ENCODE results near the gene CCT3. TPM values are rescaled to one million over a fixed set of nuclear protein-coding genes. Genes with fewer than 3 reads are reported as not detected.
A peak's percentile ranks its signal among the peaks of the same experiment; 100 is the strongest.

Gene CCT3
- total RNA-seq, 2 experiments from 2014 or later = 253 to 361 TPM

- peaks cover 39% of the 10 kb centered on the region for H3K4me1 Mint-ChIP-seq
These were observed 56.8 kb downstream of the CCT3 start for GRCh38 chr1:156281281-156281680.

DNA sequence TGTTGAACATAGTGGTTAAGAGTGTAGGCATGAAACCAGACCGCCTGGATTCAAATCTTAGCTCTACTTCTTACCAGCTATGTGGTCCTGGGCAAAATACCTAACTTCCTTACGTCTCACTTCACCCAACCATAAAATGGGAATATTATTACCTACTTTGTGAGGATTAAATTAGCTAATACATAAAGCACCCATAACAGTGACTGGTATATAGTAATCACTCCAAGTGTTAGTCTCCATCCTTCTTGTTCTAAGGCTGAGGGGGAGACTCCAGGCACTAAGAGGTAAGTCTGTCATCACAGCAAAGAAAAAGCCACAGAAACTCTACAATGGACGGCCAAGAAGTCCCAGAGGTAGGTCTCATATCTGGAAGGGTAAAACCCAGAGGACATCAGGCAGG, 58.3 kb downstream of the CCT3 start:
- H3K27ac Mint-ChIP-seq = no peak overlapping the region
- DNase-seq = no peak
- no peaks in the 10 kb centered on the region for H3K9me3 Mint-ChIP-seq (ENCODE audit: low read depth)
- H3K4me3 Mint-ChIP-seq = no peak overlapping the region
- ATAC-seq = no peak
- H3K36me3 Mint-ChIP-seq = peaks cover 28% of the 10 kb centered on the region
- H3K27me3 Mint-ChIP-seq = no peaks in the 10 kb centered on the region
- CTCF ChIA-PET = interaction anchor here (0.8 to 2.0 kb wide), 4 partner anchors 20 to 150 kb away, joined by 3 to 5 read pairs (median 4); no protein-coding TSS in a partner anchor
- H3K4me1 Mint-ChIP-seq = peaks cover 38% of the 10 kb centered on the region

More at GRCh38 chr1:156281281-156281680, 56.8 kb downstream of the CCT3 start:
- Mint-ChIP-seq H3K27me3 (no peaks in the 10 kb centered on the region), H3K4me3 (peak overlapping the region; percentile 94), H3K36me3 (peaks cover 24% of the 10 kb centered on the region), H3K27ac (peak overlapping the region; percentile 91), H3K9me3 (ENCODE audit: low read depth) (no peaks in the 10 kb centered on the region)
- peak; percentile 80 for DNase-seq
- CTCF ChIA-PET = interaction anchor here (0.5 to 5.5 kb wide), 7 partner anchors 38 to 254 kb away, joined by 3 to 24 read pairs (median 7); no protein-coding TSS in a partner anchor
- ATAC-seq = peak; percentile 45

DNA sequence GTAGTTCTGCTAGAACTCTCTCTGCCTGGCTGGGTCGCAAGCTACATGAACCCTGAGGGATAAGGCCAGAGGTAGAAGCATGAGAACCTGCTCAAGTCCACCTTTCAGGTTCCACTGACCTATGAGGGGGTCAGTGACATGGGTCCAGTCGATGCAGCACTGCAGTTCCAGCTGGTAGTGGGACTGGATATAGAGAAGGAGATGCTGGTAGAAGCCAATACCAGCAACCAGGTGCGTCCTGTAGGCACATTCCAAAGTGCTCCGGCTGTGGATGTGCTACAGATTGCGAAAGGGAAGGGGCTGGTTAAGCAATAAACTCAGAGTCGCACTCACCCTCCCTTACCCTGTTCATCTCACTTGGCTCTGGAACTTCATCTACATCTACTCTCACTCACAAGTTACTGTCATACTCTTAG, 61.1 kb downstream of the CCT3 start:
- Mint-ChIP-seq H3K36me3 (peaks cover 51% of the 10 kb centered on the region), H3K9me3 (ENCODE audit: low read depth) (no peaks in the 10 kb centered on the region), H3K4me1 (peaks cover 19% of the 10 kb centered on the region), H3K4me3 (no peak overlapping the region), H3K27me3 (no peaks in the 10 kb centered on the region), H3K27ac (no peak overlapping the region)
- DNase-seq (no peak), ATAC-seq (no peak)
- CTCF ChIA-PET = no interaction called here

DNA sequence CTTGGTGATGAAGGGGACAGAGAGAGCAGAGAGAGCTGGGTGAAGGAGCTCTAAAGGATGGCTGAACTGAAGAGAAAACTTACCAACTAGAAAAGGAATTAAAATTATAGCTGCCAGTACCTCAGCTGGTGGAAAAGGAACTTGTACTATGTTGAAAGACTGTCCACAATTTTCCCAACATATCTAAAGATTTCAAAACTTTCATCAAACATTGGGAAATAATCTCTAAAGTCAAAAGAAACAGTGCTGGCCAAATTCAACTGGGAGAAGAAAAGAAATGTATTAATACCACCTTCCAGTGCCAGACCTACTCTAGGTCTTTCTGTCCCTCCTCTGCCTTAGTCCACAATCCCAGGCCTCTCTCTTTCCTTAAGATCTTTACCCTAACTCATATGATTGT, 61.6 kb downstream of the CCT3 start:
- H3K36me3 Mint-ChIP-seq = peaks cover 53% of the 10 kb centered on the region
- DNase-seq (no peak), ATAC-seq (no peak)
- H3K4me3 Mint-ChIP-seq = no peak overlapping the region
- CTCF ChIA-PET = interaction anchor here (0.8 kb wide), 1 partner anchor 55 kb away, joined by 6 read pairs; no protein-coding TSS in a partner anchor
- no peak overlapping the region for H3K27ac Mint-ChIP-seq
- H3K27me3 Mint-ChIP-seq = no peaks in the 10 kb centered on the region
- H3K9me3 Mint-ChIP-seq (ENCODE audit: low read depth) = no peaks in the 10 kb centered on the region
- H3K4me1 Mint-ChIP-seq = peaks cover 17% of the 10 kb centered on the region

GRCh38 chr1:156270314-156270713, 67.8 kb downstream of the CCT3 start:
- CTCF ChIA-PET = interaction anchor here (1.1 kb wide), 1 partner anchor 45 kb away, joined by 4 read pairs; no protein-coding TSS in a partner anchor
- ATAC-seq = no peak
- no peak for DNase-seq
- H3K4me3 Mint-ChIP-seq = no peak overlapping the region
- H3K27me3 Mint-ChIP-seq = no peaks in the 10 kb centered on the region
- H3K4me1 Mint-ChIP-seq = no peaks in the 10 kb centered on the region
- no peak overlapping the region for H3K27ac Mint-ChIP-seq
- H3K36me3 Mint-ChIP-seq = peaks cover 57% of the 10 kb centered on the region
- no peaks in the 10 kb centered on the region for H3K9me3 Mint-ChIP-seq (ENCODE audit: low read depth)

DNA sequence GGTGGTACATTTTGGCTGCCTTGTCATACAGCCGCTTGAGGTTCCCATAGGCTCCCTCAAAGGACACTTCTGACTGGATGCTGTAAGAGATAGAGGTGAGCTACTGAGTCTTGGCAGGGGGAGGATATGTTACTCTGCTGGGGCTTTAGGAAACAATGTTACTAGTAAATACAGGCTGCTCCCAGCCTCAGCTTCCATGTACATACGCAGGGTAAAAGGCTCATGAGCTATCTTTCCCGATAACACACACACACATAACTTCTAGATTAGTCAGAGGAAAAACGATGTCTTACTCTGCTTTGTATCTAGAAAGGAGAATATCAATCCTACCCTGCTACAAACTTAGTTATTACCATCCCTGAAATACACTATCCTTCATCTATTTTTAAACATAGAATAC, 69.8 kb downstream of the CCT3 start:
- CTCF ChIA-PET = interaction anchor here (1.0 kb wide), 1 partner anchor 42 kb away, joined by 3 read pairs; no protein-coding TSS in a partner anchor
- H3K27me3 Mint-ChIP-seq = no peaks in the 10 kb centered on the region
- no peaks in the 10 kb centered on the region for H3K4me1 Mint-ChIP-seq
- DNase-seq = no peak
- H3K27ac Mint-ChIP-seq = no peak overlapping the region
- no peak overlapping the region for H3K4me3 Mint-ChIP-seq
- no peak for ATAC-seq
- H3K9me3 Mint-ChIP-seq (ENCODE audit: low read depth) = no peaks in the 10 kb centered on the region
- H3K36me3 Mint-ChIP-seq = peaks cover 54% of the 10 kb centered on the region

DNA sequence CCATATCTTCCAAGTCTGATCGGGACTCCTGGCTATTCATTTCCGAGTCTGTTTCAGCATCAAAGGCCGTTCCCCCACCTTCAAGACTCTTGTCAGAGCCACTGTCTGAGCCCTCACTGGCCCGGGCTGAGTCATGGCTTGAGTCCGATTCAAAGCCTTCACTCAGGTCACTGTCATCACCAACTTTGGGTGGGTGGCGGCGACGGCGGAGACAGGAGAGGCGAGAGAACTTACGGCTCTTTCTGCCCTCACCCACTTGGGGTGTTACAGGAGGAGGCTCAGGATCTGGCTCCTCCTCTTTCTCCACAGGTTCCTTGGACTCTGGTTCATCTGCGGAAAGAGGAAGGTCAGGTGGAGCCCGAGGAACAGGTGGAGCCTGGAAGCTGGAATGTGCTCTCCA, 72.0 kb downstream of the CCT3 start:
- DNase-seq = no peak
- no peaks in the 10 kb centered on the region for H3K27me3 Mint-ChIP-seq
- no peak overlapping the region for H3K4me3 Mint-ChIP-seq
- peaks cover 56% of the 10 kb centered on the region for H3K36me3 Mint-ChIP-seq
- CTCF ChIA-PET = no interaction called here
- no peak for ATAC-seq
- H3K27ac Mint-ChIP-seq = no peak overlapping the region
- H3K4me1 Mint-ChIP-seq = no peaks in the 10 kb centered on the region
- no peaks in the 10 kb centered on the region for H3K9me3 Mint-ChIP-seq (ENCODE audit: low read depth)

GRCh38 chr1:156263288-156263655, 74.8 kb downstream of the CCT3 start:
- Mint-ChIP-seq H3K9me3 (ENCODE audit: low read depth) (no peaks in the 10 kb centered on the region), H3K27me3 (no peaks in the 10 kb centered on the region), H3K27ac (no peak overlapping the region), H3K4me3 (no peak overlapping the region), H3K36me3 (peaks cover 60% of the 10 kb centered on the region), H3K4me1 (no peaks in the 10 kb centered on the region)
- no peak for ATAC-seq
- CTCF ChIA-PET = interaction anchor here (0.9 to 1.7 kb wide), 6 partner anchors 8 to 123 kb away, joined by 3 to 5 read pairs (median 3); partner anchors contain the start of genes PAQR6 and SMG5
- no peak for DNase-seq

DNA sequence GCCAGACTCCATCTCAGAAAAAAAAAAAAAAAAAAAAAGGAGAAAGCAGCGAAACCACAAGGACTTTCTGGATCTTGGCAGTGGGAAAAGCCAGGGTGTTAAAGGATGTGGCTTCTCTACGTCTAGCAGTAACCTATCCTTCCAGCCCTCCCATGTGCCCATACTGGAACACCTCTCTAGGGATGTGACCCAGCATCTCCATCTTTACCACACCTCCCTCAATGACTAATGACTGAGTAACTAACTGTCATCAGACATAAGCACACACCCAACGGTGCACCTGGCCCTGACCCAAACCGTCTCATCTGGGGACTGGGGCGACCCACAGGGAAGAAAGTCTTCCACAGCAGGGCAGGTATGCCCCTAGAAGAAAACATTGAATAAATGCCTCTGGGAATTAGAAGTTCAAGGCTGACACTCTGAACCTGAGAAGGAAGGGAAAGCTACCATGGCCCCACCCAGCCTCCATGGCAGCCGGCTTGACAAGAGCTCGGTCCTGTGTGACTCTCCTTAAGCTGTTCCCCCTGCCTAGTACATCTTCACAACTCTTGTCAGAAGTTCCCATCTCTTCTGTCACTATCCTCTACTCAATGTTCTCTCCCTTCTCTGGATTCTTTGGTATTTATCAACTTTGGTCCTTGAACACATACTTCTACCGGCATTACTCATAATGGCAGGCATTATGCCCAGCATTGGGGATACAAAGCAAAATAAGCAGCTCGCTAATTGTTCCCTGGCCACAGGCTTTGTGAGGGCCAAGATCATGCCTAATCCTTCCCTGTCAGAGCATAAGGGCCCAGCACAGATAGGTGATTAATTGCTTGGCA, 75.4 kb downstream of the CCT3 start:
- Mint-ChIP-seq H3K36me3 (peaks cover 60% of the 10 kb centered on the region), H3K4me1 (peaks cover 6% of the 10 kb centered on the region), H3K9me3 (ENCODE audit: low read depth) (no peaks in the 10 kb centered on the region), H3K4me3 (no peak overlapping the region), H3K27ac (no peak overlapping the region), H3K27me3 (no peaks in the 10 kb centered on the region)
- no peak for DNase-seq
- CTCF ChIA-PET = interaction anchor here (0.9 to 1.7 kb wide), 4 partner anchors 8 to 123 kb away, joined by 3 to 5 read pairs (median 3); partner anchors contain the start of genes PAQR6 and SMG5
- no peak for ATAC-seq

DNA sequence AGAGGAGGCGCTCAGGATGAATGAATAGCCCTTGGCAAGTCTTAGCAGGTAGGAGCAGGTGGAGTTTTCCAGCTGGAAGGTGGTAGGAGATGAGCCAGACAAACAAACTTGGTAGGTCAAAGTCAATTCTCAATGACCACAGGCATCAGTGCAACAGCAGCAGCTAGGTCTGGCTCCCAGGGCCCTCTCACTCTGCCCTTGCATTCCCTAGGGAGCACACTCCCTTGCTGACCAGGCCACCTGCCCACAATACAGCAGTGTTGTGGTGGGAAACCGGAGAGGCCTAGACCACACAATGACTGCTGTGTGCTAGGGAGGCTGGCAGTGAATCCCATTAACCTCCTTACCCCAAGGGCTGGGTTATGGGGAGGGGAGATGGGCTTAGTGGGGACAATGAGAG, 77.2 kb downstream of the CCT3 start:
- Mint-ChIP-seq H3K27me3 (no peaks in the 10 kb centered on the region), H3K27ac (no peak overlapping the region), H3K4me3 (no peak overlapping the region), H3K9me3 (ENCODE audit: low read depth) (no peaks in the 10 kb centered on the region), H3K36me3 (peaks cover 48% of the 10 kb centered on the region), H3K4me1 (peaks cover 11% of the 10 kb centered on the region)
- DNase-seq = no peak
- CTCF ChIA-PET = interaction anchor here (0.9 to 1.5 kb wide), 4 partner anchors 19 to 131 kb away, joined by 3 to 10 read pairs (median 4); partner anchors contain the start of gene BGLAP
- no peak for ATAC-seq

- DNase-seq = no peak
- no peaks in the 10 kb centered on the region for H3K9me3 Mint-ChIP-seq (ENCODE audit: low read depth)
- no peak overlapping the region for H3K4me3 Mint-ChIP-seq
- no peaks in the 10 kb centered on the region for H3K27me3 Mint-ChIP-seq
- no peak overlapping the region for H3K27ac Mint-ChIP-seq
- no peak for ATAC-seq
- CTCF ChIA-PET = interaction anchor here (0.8 to 1.5 kb wide), 7 partner anchors 9 to 130 kb away, joined by 3 to 10 read pairs (median 3); no protein-coding TSS in a partner anchor
- H3K4me1 Mint-ChIP-seq = peaks cover 11% of the 10 kb centered on the region
- peaks cover 42% of the 10 kb centered on the region for H3K36me3 Mint-ChIP-seq
These were observed 78.3 kb downstream of the CCT3 start for GRCh38 chr1:156259805-156260204.
